Endothelial cell of umbilical vein (primary cell): ENCODE results near the gene KCNMA1. TPM values are rescaled to one million over a fixed set of nuclear protein-coding genes. Genes with fewer than 3 reads are reported as not detected.

Experiments used
- BruUV-seq: library from RNA; stranded (reverse); fragments of 400-500 nt; replicated peaks from 2 replicates; lab custom pipeline; 2021; lab: Mats Ljungman, UMichigan
- CTCF ChIA-PET: fragments of 300-600, 350-600 bp; sonication (Branson Sonifier 250); formaldehyde crosslinking; loops from one replicate; lab custom pipeline; 2021; ENCODE audit warnings: antibody characterized with exemption, inconsistent platforms; lab: Charles Lee
- POLR2A ChIA-PET: fragments of 300-600, 350-600 bp; sonication (Branson Sonifier 250); formaldehyde crosslinking; loops from one replicate; lab custom pipeline; 2021; ENCODE audit warnings: antibody characterized with exemption, inconsistent platforms; lab: Charles Lee
- DNase-seq: peaks from one replicate; pipeline ENCODE4 v3.0.0-alpha.2; 2011; ENCODE audit warnings: low read depth, low spot score
- FAIRE-seq: peaks from 2 replicates; lab custom pipeline; 2011; peaks lifted over from hg19 to GRCh38; lab: Jason Lieb, UNC
- H2AFZ ChIP-seq: 2 replicates; pipeline ENCODE4 v1.6.0; 2012; ENCODE audit warnings: low read depth, low read length, control low read depth, inconsistent platforms
- H3K27ac ChIP-seq: 2 replicates; pipeline ENCODE4 v1.5.1; 2011; ENCODE audit warnings: low read depth, mild to moderate bottlenecking, control low read depth, low read length, moderate library complexity; ENCODE audit not compliant: insufficient read depth
- H3K27me3 ChIP-seq, 2 experiments: 2 replicates each; pipeline versions ENCODE4 v1.6.0 to v1.6.1; 2011; ENCODE audit warnings: low read length in 2 of 2, mixed read lengths in 1 of 2; ENCODE audit not compliant: control insufficient read depth in 2 of 2, insufficient read depth in 2 of 2
- H3K36me3 ChIP-seq, 2 experiments: 2 replicates in 1 of 2; 3 replicates in 1 of 2; pipeline ENCODE4 v1.5.1; 2011; ENCODE audit warnings: low read length in 2 of 2, mild to moderate bottlenecking in 1 of 2, moderate library complexity in 1 of 2; ENCODE audit not compliant: control insufficient read depth in 2 of 2, insufficient read depth in 2 of 2; ENCODE audit errors: extremely low read depth in 1 of 2
- H3K4me1 ChIP-seq: 3 replicates; pipeline ENCODE4 v1.5.1; 2011; ENCODE audit warnings: mild to moderate bottlenecking, low read length; ENCODE audit not compliant: control insufficient read depth, insufficient read depth; ENCODE audit errors: extremely low read depth
- H3K4me2 ChIP-seq: 2 replicates; pipeline ENCODE4 v1.6.1; 2011; ENCODE audit warnings: low read length, control low read depth, mixed read lengths; ENCODE audit not compliant: insufficient read depth
- H3K4me3 ChIP-seq, 3 experiments: fragments of 200-600 bp in 1 of 3; sonication (generic), shearing (Covaris generic) in 1 of 3; replicated peaks in 1 of 3; 2 replicates each; pipeline ENCODE4 v1.5.1; 2011 to 2016; ENCODE audit warnings: control low read depth in 3 of 3, low read length in 3 of 3, mild to moderate bottlenecking in 2 of 3, inconsistent platforms in 1 of 3, low read depth in 1 of 3, moderate library complexity in 1 of 3; ENCODE audit not compliant: insufficient read depth in 1 of 3
- H3K79me2 ChIP-seq: 2 replicates; pipeline ENCODE4 v1.6.0; 2012; ENCODE audit warnings: low read length, inconsistent platforms; ENCODE audit not compliant: control insufficient read depth, insufficient read depth
- H3K9ac ChIP-seq: replicated peaks from 2 replicates; pipeline ENCODE3; 2011; ENCODE audit warnings: low read length, control low read depth; ENCODE audit not compliant: insufficient read depth; ENCODE audit errors: extremely low read depth
- H3K9me1 ChIP-seq: replicated peaks from 3 replicates; pipeline ENCODE4 v1.6.0; 2011; ENCODE audit warnings: mild to moderate bottlenecking, low read length; ENCODE audit not compliant: control insufficient read depth, insufficient read depth; ENCODE audit errors: extremely low read depth
- H3K9me3 ChIP-seq: replicated peaks from 2 replicates; pipeline ENCODE4 v1.5.1; 2012; ENCODE audit warnings: low read length, inconsistent platforms; ENCODE audit not compliant: control insufficient read depth, insufficient read depth
- H4K20me1 ChIP-seq: replicated peaks from 2 replicates; pipeline ENCODE3; 2011; ENCODE audit warnings: mild to moderate bottlenecking, low read length; ENCODE audit not compliant: control insufficient read depth, insufficient read depth; ENCODE audit errors: extremely low read depth
- EZH2 ChIP-seq: IDR thresholded peaks from 2 replicates; pipeline ENCODE4 v1.6.1; 2012; ENCODE audit warnings: borderline replicate concordance, low read depth, mild to moderate bottlenecking, moderate library complexity, low read length, inconsistent platforms; ENCODE audit not compliant: severe bottlenecking
- FOS ChIP-seq: IDR thresholded peaks from 2 replicates; pipeline ENCODE4 v1.6.1; 2011; ENCODE audit warnings: mild to moderate bottlenecking, low read length, moderate library complexity, borderline replicate concordance; ENCODE audit not compliant: insufficient read depth
- GATA2 ChIP-seq: IDR thresholded peaks from 2 replicates; pipeline ENCODE4 v1.7.0; 2011; ENCODE audit warnings: low read depth, mild to moderate bottlenecking, moderate library complexity, mixed read lengths, low read length; ENCODE audit not compliant: insufficient read length, insufficient read depth
- JUN ChIP-seq: IDR thresholded peaks from 2 replicates; pipeline ENCODE4 v1.6.1; 2011; ENCODE audit warnings: borderline replicate concordance, low read depth; ENCODE audit not compliant: insufficient read length, insufficient read depth
- MYC ChIP-seq: IDR thresholded peaks from one replicate; pipeline ENCODE4 v1.6.1; 2011; ENCODE audit warnings: mild to moderate bottlenecking, low read depth, low read length
- POLR2A ChIP-seq: IDR thresholded peaks from 2 replicates; pipeline ENCODE4 v1.6.1; 2012; ENCODE audit warnings: low read depth, mild to moderate bottlenecking, control low read depth, low read length
- POLR2AphosphoS5 ChIP-seq: IDR thresholded peaks from 2 replicates; pipeline ENCODE4 v1.6.1; 2012; ENCODE audit warnings: low read depth, mild to moderate bottlenecking, control low read depth, low read length, moderate library complexity; ENCODE audit not compliant: insufficient read depth
- dilution Hi-C: fragments of 300-500 bp; cut with MboI; formaldehyde crosslinking; loops from one replicate; pipeline ENCODE4 v1.15.0; 2019; ENCODE audit warnings: low sequenced_read_pairs; ENCODE audit not compliant: extremely low pct_ligation_motif_present
- intact Hi-C: fragments of 100-400 bp; cut with micrococcal nuclease; formaldehyde crosslinking; loops from one replicate; pipeline ENCODE4 v1.10.0; 2022
- polyA plus RNA-seq, 4 experiments: library from polyadenylated mRNA; depleted of rRNA in 3 of 4; stranded (reverse) in 3 of 4; unstranded in 1 of 4; fragments of >200 nt; gene quantifications; 2 replicates each; pipeline versions ENCODE4 v1.2.1 to v1.2.3, GENCODE V29; 2011 to 2012; ENCODE audit warnings: missing spikeins in 1 of 4
- total RNA-seq: library from RNA; stranded (reverse); gene quantifications from 2 replicates; pipeline ENCODE4 v1.2.3, GENCODE V29; 2021
- TF ChIP-seq, protein P1 (sequence below): IDR thresholded peaks from 2 replicates; pipeline ENCODE4 v1.6.1; 2011; ENCODE audit not compliant: insufficient read depth, insufficient read length
- TF ChIP-seq, protein P2 (sequence below), 2 donors: IDR thresholded peaks; 1 replicate in 1 of 2; 2 replicates in 1 of 2; pipeline ENCODE4 v1.5.1; 2011; ENCODE audit warnings: low read length in 2 of 2, mild to moderate bottlenecking in 2 of 2, moderate library complexity in 2 of 2, control low read depth in 1 of 2, inconsistent platforms in 1 of 2, low read depth in 1 of 2; ENCODE audit not compliant: insufficient read depth in 1 of 2; ENCODE audit errors: extremely low read depth in 1 of 2

Gene KCNMA1
- total and polyA plus RNA-seq, 2 donors (not counting 3 experiments of a cell fraction or from before 2014, with no cell fraction given), result 0.10 to 0.82 TPM

DNA sequence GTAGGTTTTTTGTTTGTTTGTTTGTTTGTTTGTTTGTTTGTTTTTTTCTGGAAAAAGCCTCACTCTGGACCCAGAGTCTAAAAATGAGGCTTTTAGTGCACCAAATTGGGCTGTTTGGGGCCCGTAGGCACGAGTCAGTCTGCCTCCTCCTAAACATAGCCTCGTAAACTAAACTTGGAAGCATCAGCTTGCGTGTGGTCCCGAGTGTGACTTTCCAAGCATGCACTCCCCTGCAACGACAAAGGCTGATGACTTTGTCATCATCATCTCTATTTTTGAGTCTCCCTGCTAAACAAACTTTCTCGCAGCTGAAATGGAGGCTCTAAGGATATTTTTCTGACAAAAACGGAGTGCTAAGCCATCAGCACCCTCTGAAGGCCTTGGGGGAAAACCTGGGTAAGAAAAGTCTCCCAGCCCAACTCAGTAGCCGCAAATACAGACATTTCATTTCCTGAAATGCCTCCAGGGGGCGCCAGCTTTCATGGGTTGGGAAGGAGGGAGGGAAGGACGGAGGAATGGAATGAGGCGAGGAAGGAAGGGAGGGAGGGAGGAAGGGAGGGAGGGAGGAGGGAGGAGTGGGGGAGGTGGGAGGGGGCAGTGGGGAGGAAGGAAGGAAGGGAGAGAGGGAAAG is 245.9 kb downstream of the KCNMA1 start:
- intact Hi-C loops (loop anchor here (1.0 to 5.0 kb wide), 9 partner anchors 41 to 365 kb away; no protein-coding TSS in a partner anchor), dilution Hi-C loops (no loop called here)
- Histone ChIP-seq H3K9me3 (no peaks in the 10 kb centered on the region), H3K79me2 (no peaks in the 10 kb centered on the region), H3K9ac (no peak overlapping the region), H2AFZ (peak overlapping the region; percentile 53), H3K27me3 (no peaks in the 10 kb centered on the region), H3K9me1 (no peaks in the 10 kb centered on the region), H3K27ac (peak overlapping the region; percentile 90), H3K4me3 (no peak overlapping the region), H3K4me2 (no peak overlapping the region), H3K36me3 (no peaks in the 10 kb centered on the region), H4K20me1 (no peaks in the 10 kb centered on the region), H3K4me1 (peaks cover 48% of the 10 kb centered on the region)
- CTCF ChIA-PET, result interaction anchor here (0.7 to 3.4 kb wide), 29 partner anchors 10 to 365 kb away, joined by 3 to 27 read pairs (median 4); partner anchors contain the start of gene KCNMA1
- no TSS peak for BruUV-seq
- DNase-seq (peak; percentile 63), FAIRE-seq (no peak)
- POLR2A ChIA-PET, result no interaction called here
- TF ChIP-seq, protein P1, sequence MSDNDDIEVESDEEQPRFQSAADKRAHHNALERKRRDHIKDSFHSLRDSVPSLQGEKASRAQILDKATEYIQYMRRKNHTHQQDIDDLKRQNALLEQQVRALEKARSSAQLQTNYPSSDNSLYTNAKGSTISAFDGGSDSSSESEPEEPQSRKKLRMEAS, result no peak
- TF ChIP-seq, protein P2, sequence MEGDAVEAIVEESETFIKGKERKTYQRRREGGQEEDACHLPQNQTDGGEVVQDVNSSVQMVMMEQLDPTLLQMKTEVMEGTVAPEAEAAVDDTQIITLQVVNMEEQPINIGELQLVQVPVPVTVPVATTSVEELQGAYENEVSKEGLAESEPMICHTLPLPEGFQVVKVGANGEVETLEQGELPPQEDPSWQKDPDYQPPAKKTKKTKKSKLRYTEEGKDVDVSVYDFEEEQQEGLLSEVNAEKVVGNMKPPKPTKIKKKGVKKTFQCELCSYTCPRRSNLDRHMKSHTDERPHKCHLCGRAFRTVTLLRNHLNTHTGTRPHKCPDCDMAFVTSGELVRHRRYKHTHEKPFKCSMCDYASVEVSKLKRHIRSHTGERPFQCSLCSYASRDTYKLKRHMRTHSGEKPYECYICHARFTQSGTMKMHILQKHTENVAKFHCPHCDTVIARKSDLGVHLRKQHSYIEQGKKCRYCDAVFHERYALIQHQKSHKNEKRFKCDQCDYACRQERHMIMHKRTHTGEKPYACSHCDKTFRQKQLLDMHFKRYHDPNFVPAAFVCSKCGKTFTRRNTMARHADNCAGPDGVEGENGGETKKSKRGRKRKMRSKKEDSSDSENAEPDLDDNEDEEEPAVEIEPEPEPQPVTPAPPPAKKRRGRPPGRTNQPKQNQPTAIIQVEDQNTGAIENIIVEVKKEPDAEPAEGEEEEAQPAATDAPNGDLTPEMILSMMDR (IDR thresholded peaks at IDR 0.05; ENCODE audit: extremely low read depth in 1 of 2, insufficient read depth in 1 of 2, low read depth in 1 of 2, low read length in 2 of 2), result peak; percentile 56 to 57

DNA sequence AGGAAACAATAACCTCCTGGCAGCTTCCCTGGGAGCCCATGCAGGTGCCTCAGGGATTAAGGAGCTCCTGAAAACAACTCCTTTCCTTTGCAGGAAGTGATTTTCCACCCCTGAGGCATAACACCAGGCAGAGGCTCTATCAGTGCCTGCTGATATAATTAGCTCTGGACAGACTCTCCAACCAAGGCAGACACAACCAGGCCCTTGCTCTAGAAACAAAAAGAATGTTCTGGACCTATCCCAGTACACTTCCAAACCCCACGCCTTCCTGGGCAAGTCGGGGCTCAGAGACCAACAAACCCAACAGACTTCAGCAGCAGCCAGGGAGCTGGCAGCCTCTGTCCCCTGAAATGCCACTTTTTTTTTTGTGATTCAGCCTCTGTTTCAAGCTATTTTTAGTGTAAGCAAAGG is 247.1 kb downstream of the KCNMA1 start:
- intact Hi-C loops (loop anchor here (5.0 kb wide), 3 partner anchors 138 to 322 kb away; no protein-coding TSS in a partner anchor), dilution Hi-C loops (no loop called here)
- TF ChIP-seq GATA2 (no peak), POLR2A (no peak), POLR2AphosphoS5 (no peak), EZH2 (no peak), JUN (no peak), MYC (no peak), FOS (no peak)
- TF ChIP-seq, protein P2 (IDR thresholded peaks at IDR 0.05; ENCODE audit: extremely low read depth in 1 of 2, insufficient read depth in 1 of 2, low read depth in 1 of 2, low read length in 2 of 2), result no peak
- TF ChIP-seq, protein P1, result no peak
- no peaks in the 10 kb centered on the region for H4K20me1 ChIP-seq
- no peaks in the 10 kb centered on the region for H3K79me2 ChIP-seq
- H3K9ac ChIP-seq, result no peak overlapping the region
- no TSS peak for BruUV-seq
- peak overlapping the region; percentile 7 for H2AFZ ChIP-seq
- POLR2A ChIA-PET, result no interaction called here
- no peaks in the 10 kb centered on the region for H3K27me3 ChIP-seq
- no peak for FAIRE-seq
- no peaks in the 10 kb centered on the region for H3K9me3 ChIP-seq
- H3K27ac ChIP-seq, result peak overlapping the region; percentile 19
- no peaks in the 10 kb centered on the region for H3K9me1 ChIP-seq
- H3K4me3 ChIP-seq, result no peak overlapping the region
- CTCF ChIA-PET, result interaction anchor here (0.9 to 3.4 kb wide), 7 partner anchors 18 to 253 kb away, joined by 3 to 27 read pairs (median 7); no protein-coding TSS in a partner anchor
- H3K36me3 ChIP-seq, result no peaks in the 10 kb centered on the region
- peaks cover 61% of the 10 kb centered on the region for H3K4me1 ChIP-seq
- DNase-seq, result no peak
- no peak overlapping the region for H3K4me2 ChIP-seq
